SK-N-SH (cell line): ENCODE results near the gene KLRC3.

Experiments used
- CHD2 ChIP-seq: fragments of 150-350 bp; IDR thresholded peaks from 2 replicates; pipeline ENCODE4 v1.6.1; 2018; ENCODE audit warnings: low read length; ENCODE audit not compliant: partially characterized antibody
- EP300 ChIP-seq, 2 experiments: IDR thresholded peaks; 2 replicates each; pipeline versions ENCODE4 v1.4.0 to v1.6.1; 2012; ENCODE audit warnings: borderline replicate concordance in 1 of 2, low read depth in 1 of 2, low read length in 1 of 2
- RAD21 ChIP-seq: IDR thresholded peaks from 2 replicates; pipeline ENCODE4 v1.6.1; 2012; ENCODE audit warnings: mild to moderate bottlenecking, low read length
- TF ChIP-seq, protein P1 (sequence below): fragments of 200-600 bp; sonication (generic); IDR thresholded peaks from 2 replicates; pipeline ENCODE4 v1.6.1; 2017; ENCODE audit warnings: antibody characterized with exemption, mild to moderate bottlenecking, moderate library complexity
- TF ChIP-seq, protein P2 (sequence below): fragments of 150-350 bp; IDR thresholded peaks from 2 replicates; pipeline ENCODE4 v1.6.1; 2016; ENCODE audit warnings: mild to moderate bottlenecking, low read depth, low read length

DNA sequence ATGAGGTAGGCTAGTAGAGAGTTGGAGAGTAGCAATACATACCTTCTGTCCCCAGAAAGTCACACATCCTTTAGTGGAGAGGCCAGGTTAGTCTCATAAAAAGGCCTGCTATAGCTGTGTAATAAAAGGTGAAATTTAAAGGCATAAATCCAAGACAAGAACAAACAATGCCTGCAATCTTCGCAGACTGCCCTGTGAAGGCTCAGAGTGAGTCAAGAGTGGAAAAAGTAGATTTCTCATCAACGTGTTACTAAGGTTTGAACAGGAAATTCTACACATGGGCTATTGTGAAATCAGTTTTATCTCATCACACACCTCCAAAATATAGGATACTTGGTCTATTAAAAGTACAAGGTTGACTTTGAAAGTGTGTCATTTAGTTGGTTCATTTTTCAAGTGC lies 32.8 kb upstream of the KLRC3 start, which contains the start of gene KLRC1:
- TF ChIP-seq, protein P1, sequence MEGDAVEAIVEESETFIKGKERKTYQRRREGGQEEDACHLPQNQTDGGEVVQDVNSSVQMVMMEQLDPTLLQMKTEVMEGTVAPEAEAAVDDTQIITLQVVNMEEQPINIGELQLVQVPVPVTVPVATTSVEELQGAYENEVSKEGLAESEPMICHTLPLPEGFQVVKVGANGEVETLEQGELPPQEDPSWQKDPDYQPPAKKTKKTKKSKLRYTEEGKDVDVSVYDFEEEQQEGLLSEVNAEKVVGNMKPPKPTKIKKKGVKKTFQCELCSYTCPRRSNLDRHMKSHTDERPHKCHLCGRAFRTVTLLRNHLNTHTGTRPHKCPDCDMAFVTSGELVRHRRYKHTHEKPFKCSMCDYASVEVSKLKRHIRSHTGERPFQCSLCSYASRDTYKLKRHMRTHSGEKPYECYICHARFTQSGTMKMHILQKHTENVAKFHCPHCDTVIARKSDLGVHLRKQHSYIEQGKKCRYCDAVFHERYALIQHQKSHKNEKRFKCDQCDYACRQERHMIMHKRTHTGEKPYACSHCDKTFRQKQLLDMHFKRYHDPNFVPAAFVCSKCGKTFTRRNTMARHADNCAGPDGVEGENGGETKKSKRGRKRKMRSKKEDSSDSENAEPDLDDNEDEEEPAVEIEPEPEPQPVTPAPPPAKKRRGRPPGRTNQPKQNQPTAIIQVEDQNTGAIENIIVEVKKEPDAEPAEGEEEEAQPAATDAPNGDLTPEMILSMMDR: no peak
- TF ChIP-seq, protein P2, sequence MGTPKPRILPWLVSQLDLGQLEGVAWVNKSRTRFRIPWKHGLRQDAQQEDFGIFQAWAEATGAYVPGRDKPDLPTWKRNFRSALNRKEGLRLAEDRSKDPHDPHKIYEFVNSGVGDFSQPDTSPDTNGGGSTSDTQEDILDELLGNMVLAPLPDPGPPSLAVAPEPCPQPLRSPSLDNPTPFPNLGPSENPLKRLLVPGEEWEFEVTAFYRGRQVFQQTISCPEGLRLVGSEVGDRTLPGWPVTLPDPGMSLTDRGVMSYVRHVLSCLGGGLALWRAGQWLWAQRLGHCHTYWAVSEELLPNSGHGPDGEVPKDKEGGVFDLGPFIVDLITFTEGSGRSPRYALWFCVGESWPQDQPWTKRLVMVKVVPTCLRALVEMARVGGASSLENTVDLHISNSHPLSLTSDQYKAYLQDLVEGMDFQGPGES: no peak
- no peak for TF ChIP-seq EP300 (IDR thresholded peaks at IDR 0.05; ENCODE audit: borderline replicate concordance in 1 of 2, low read depth in 1 of 2, low read length in 1 of 2)
- no peak for TF ChIP-seq RAD21
- no peak for TF ChIP-seq CHD2
